ENCODE measurements around the gene ACTL10. TPM values are rescaled to one million over a fixed set of nuclear protein-coding genes. Genes with fewer than 3 reads are reported as not detected.
"Not testable (repeated sequence)": the region's sequence is repeated elsewhere in the genome, so short reads cannot be mapped to it uniquely, and the experiment has no call there.

The ACTL10 gene
- total RNA-seq, 2 experiments from 2014 or later = 4.4 to 4.9 TPM

GRCh38 chr20:33688938-33689424 lies 22.2 kb downstream of the ACTL10 start:
- ATAC-seq (ENCODE audit: low read depth) = no peak
- Mint-ChIP-seq H3K4me1 (peaks cover 56% of the 10 kb centered on the region), H3K4me3 (peak overlapping the region; percentile 0), H3K27ac (peak overlapping the region; percentile 94), H3K36me3 (peaks cover 7% of the 10 kb centered on the region), H3K9me3 (no peaks in the 10 kb centered on the region), H3K27me3 (no peaks in the 10 kb centered on the region)
- no peak for DNase-seq
- POLR2A ChIA-PET = interaction anchor here (1.1 to 5.8 kb wide), 7 partner anchors 7 to 43 kb away, joined by 3 to 46 read pairs (median 7); partner anchors contain the start of genes ACTL10, PXMP4 and ZNF341

- POLR2A ChIA-PET = interaction anchor here (1.0 to 5.8 kb wide), 9 partner anchors 8 to 423 kb away, joined by 3 to 46 read pairs (median 6); partner anchors contain the start of genes ACTL10, EIF2S2, PXMP4 and ZNF341
- H3K9me3 Mint-ChIP-seq = no peaks in the 10 kb centered on the region
- DNase-seq (no peak), ATAC-seq (ENCODE audit: low read depth) (no peak)
- H3K4me1 Mint-ChIP-seq = peaks cover 51% of the 10 kb centered on the region
- H3K36me3 Mint-ChIP-seq = peaks cover 7% of the 10 kb centered on the region
- peak overlapping the region; percentile 94 for H3K27ac Mint-ChIP-seq
- no peaks in the 10 kb centered on the region for H3K27me3 Mint-ChIP-seq
- H3K4me3 Mint-ChIP-seq = peak overlapping the region; percentile 58
Observed at GRCh38 chr20:33689493-33689892, 22.8 kb downstream of the ACTL10 start.

GRCh38 chr20:33689973-33690372 lies 23.2 kb downstream of the ACTL10 start:
- Mint-ChIP-seq H3K36me3 (peaks cover 4% of the 10 kb centered on the region), H3K27ac (peak overlapping the region; percentile 94), H3K27me3 (no peaks in the 10 kb centered on the region), H3K4me3 (peak overlapping the region; percentile 58), H3K4me1 (peaks cover 46% of the 10 kb centered on the region), H3K9me3 (no peaks in the 10 kb centered on the region)
- POLR2A ChIA-PET = interaction anchor here (0.7 to 5.8 kb wide), 12 partner anchors 8 to 895 kb away, joined by 3 to 46 read pairs (median 5); partner anchors contain the start of genes ACTL10, EIF2S2, PXMP4 and ZNF341
- peak; percentile 30 for ATAC-seq (ENCODE audit: low read depth)
- peak; percentile 59 for DNase-seq

GRCh38 chr20:33693289-33693688 lies 26.5 kb downstream of the ACTL10 start:
- DNase-seq (no peak), ATAC-seq (ENCODE audit: low read depth) (no peak)
- H3K27me3 Mint-ChIP-seq = no peaks in the 10 kb centered on the region
- no peak overlapping the region for H3K4me3 Mint-ChIP-seq
- H3K27ac Mint-ChIP-seq = peak overlapping the region; percentile 16
- H3K36me3 Mint-ChIP-seq = peaks cover under 1% of the 10 kb centered on the region
- no peaks in the 10 kb centered on the region for H3K9me3 Mint-ChIP-seq
- POLR2A ChIA-PET = no interaction called here
- H3K4me1 Mint-ChIP-seq = peaks cover 30% of the 10 kb centered on the region

GRCh38 chr20:33693741-33694638 lies 27.2 kb downstream of the ACTL10 start:
- POLR2A ChIA-PET = no interaction called here
- Mint-ChIP-seq H3K9me3 (no peaks in the 10 kb centered on the region), H3K27me3 (no peaks in the 10 kb centered on the region), H3K27ac (no peak overlapping the region), H3K4me1 (peaks cover 23% of the 10 kb centered on the region), H3K36me3 (peaks cover 2% of the 10 kb centered on the region), H3K4me3 (no peak overlapping the region)
- ATAC-seq (ENCODE audit: low read depth) (no peak), DNase-seq (no peak)

GRCh38 chr20:33694639-33695012 lies 27.9 kb downstream of the ACTL10 start:
- ATAC-seq (ENCODE audit: low read depth) (no peak), DNase-seq (no peak)
- Mint-ChIP-seq H3K27me3 (no peaks in the 10 kb centered on the region), H3K4me1 (peaks cover 17% of the 10 kb centered on the region), H3K9me3 (no peaks in the 10 kb centered on the region), H3K4me3 (no peak overlapping the region), H3K36me3 (peaks cover 2% of the 10 kb centered on the region), H3K27ac (no peak overlapping the region)
- POLR2A ChIA-PET = interaction anchor here (1.4 kb wide), 1 partner anchor 25 kb away, joined by 3 read pairs; the partner anchor contains the start of gene PXMP4

GRCh38 chr20:33696448-33696847 lies 29.7 kb downstream of the ACTL10 start:
- Mint-ChIP-seq H3K27ac (no peak overlapping the region), H3K4me1 (peaks cover 3% of the 10 kb centered on the region), H3K9me3 (no peaks in the 10 kb centered on the region), H3K4me3 (no peak overlapping the region), H3K36me3 (peaks cover 2% of the 10 kb centered on the region), H3K27me3 (no peaks in the 10 kb centered on the region)
- ATAC-seq (ENCODE audit: low read depth) (no peak), DNase-seq (no peak)
- POLR2A ChIA-PET = interaction anchor here (0.5 to 0.6 kb wide), 2 partner anchors 45 to 413 kb away, joined by 4 to 5 read pairs; no protein-coding TSS in a partner anchor

GRCh38 chr20:33697129-33697528 lies 30.4 kb downstream of the ACTL10 start:
- Mint-ChIP-seq H3K4me1 (peaks cover under 1% of the 10 kb centered on the region), H3K27me3 (no peaks in the 10 kb centered on the region), H3K4me3 (no peak overlapping the region), H3K36me3 (peaks cover 2% of the 10 kb centered on the region), H3K27ac (no peak overlapping the region), H3K9me3 (peaks cover 2% of the 10 kb centered on the region)
- POLR2A ChIA-PET = interaction anchor here (0.5 kb wide), 1 partner anchor 44 kb away, joined by 4 read pairs; no protein-coding TSS in a partner anchor
- DNase-seq (no peak), ATAC-seq (ENCODE audit: low read depth) (no peak)

GRCh38 chr20:33698966-33699365 lies 32.2 kb downstream of the ACTL10 start:
- ATAC-seq (ENCODE audit: low read depth); H3K36me3 Mint-ChIP-seq; H3K27me3 Mint-ChIP-seq; H3K27ac Mint-ChIP-seq; H3K9me3 Mint-ChIP-seq; DNase-seq; POLR2A ChIA-PET; H3K4me3 Mint-ChIP-seq; H3K4me1 Mint-ChIP-seq: not testable (repeated sequence)

- POLR2A ChIA-PET; ATAC-seq (ENCODE audit: low read depth): not testable (repeated sequence)
Observed at GRCh38 chr20:33700696-33701441, 34.1 kb downstream of the ACTL10 start.

GRCh38 chr20:33701629-33702450 lies 35.1 kb downstream of the ACTL10 start:
- Mint-ChIP-seq H3K4me1 (no peaks in the 10 kb centered on the region), H3K36me3 (peaks cover 7% of the 10 kb centered on the region), H3K4me3 (no peak overlapping the region), H3K27ac (no peak overlapping the region), H3K27me3 (no peaks in the 10 kb centered on the region), H3K9me3 (peaks cover 2% of the 10 kb centered on the region)
- ATAC-seq (ENCODE audit: low read depth) (no peak), DNase-seq (no peak)
- POLR2A ChIA-PET = no interaction called here

More at GRCh38 chr20:33700696-33701441, 34.1 kb downstream of the ACTL10 start:
- DNase-seq, H3K4me1 Mint-ChIP-seq, H3K9me3 Mint-ChIP-seq, H3K4me3 Mint-ChIP-seq, H3K27me3 Mint-ChIP-seq, H3K36me3 Mint-ChIP-seq, H3K27ac Mint-ChIP-seq: not testable (repeated sequence)

- H3K4me3 Mint-ChIP-seq = no peak overlapping the region
- ATAC-seq (ENCODE audit: low read depth) (no peak), DNase-seq (no peak)
- H3K9me3 Mint-ChIP-seq = peaks cover 2% of the 10 kb centered on the region
- POLR2A ChIA-PET = no interaction called here
- no peaks in the 10 kb centered on the region for H3K4me1 Mint-ChIP-seq
- H3K36me3 Mint-ChIP-seq = peaks cover 7% of the 10 kb centered on the region
- H3K27ac Mint-ChIP-seq = no peak overlapping the region
- H3K27me3 Mint-ChIP-seq = no peaks in the 10 kb centered on the region
Observed at GRCh38 chr20:33702861-33703260, 36.1 kb downstream of the ACTL10 start.
